GM18517 (cell line): ENCODE results near the gene BBS12.

Experiments used
- ATAC-seq: cut with Tn5 transposase; IDR thresholded peaks from one replicate; pipeline ENCODE4 v1.9.1; 2021; ENCODE audit warnings: mild to moderate bottlenecking, moderate library complexity; ENCODE audit not compliant: unreplicated experiment

BBS12 gene

DNA sequence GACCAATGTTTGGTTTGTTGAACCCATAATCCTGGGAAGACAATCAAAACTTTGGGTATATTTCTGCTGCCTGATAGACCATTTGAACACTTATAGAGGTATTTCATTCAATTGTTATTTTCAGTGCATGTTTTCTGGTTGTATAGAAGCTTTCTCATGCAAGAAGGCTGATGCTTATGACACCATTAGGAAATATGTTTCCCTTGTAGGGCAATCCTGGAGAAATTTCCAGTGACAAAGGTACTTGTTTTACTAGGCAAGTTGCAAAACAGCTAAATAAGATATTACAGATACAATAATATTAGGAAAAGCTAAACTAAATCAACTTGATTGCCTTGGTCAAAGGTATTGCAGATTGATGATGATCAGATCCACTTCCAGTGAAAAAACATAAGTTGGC, 61.3 kb downstream of the BBS12 start:
- ATAC-seq, result no peak
